Esophagus muscularis mucosa (tissue), 4 donors: ENCODE results near the gene SLC4A3. TPM values are rescaled to one million over a fixed set of nuclear protein-coding genes. Genes with fewer than 3 reads are reported as not detected.

ENCODE experiments used
- DNase-seq: peaks from one replicate; pipeline ENCODE4 v3.0.0-alpha.2; 2017; ENCODE audit errors: extremely low spot score
- H3K27ac ChIP-seq, 4 donors: fragments of 200-600 bp; sonication (generic); replicated peaks in 1 of 4; 1 replicate in 3 of 4; 2 replicates in 1 of 4; pipeline ENCODE4 v1.5.1; 2016 to 2019; ENCODE audit warnings: mild to moderate bottlenecking in 1 of 4
- H3K27me3 ChIP-seq, 4 donors: fragments of 200-600 bp; sonication (generic); one replicate each; pipeline versions ENCODE4 v1.5.1 to v1.6.0; 2016 to 2019
- H3K36me3 ChIP-seq, 4 donors: fragments of 200-600 bp; sonication (generic); one replicate each; pipeline ENCODE4 v1.5.1; 2016 to 2019
- H3K4me1 ChIP-seq, 4 donors: fragments of 200-600 bp; sonication (generic); one replicate each; pipeline ENCODE4 v1.5.1; 2016 to 2019
- H3K4me3 ChIP-seq, 4 donors: fragments of 200-600 bp; sonication (generic); 1 replicate in 2 of 4; 2 replicates in 2 of 4; pipeline ENCODE4 v1.5.1; 2016 to 2019; ENCODE audit warnings: mild to moderate bottlenecking in 4 of 4, moderate library complexity in 1 of 4
- H3K9me3 ChIP-seq, 4 donors: fragments of 200-600 bp; sonication (generic); 1 replicate in 3 of 4; 2 replicates in 1 of 4; pipeline ENCODE4 v1.5.1; 2016 to 2019
- EP300 ChIP-seq: sonication (generic); formaldehyde crosslinking; IDR thresholded peaks from one replicate; pipeline ENCODE4 v1.6.1; 2017; ENCODE audit warnings: antibody characterized with exemption
- POLR2A ChIP-seq: fragments of 450-650 bp; IDR thresholded peaks from one replicate; pipeline ENCODE4 v1.6.1; 2017; ENCODE audit warnings: antibody characterized with exemption, moderate library complexity, mild to moderate bottlenecking, low read depth
- POLR2AphosphoS5 ChIP-seq, 2 donors: sonication (generic); formaldehyde crosslinking; IDR thresholded peaks; one replicate each; pipeline ENCODE4 v1.6.1; 2017; ENCODE audit warnings: antibody characterized with exemption in 2 of 2
- WGBS: methylation state at CpG from one replicate; pipeline ENCODE4 v1.1.5; 2018; 5-methylcytosine and 5-hydroxymethylcytosine counted together
- intact Hi-C: fragments of 100-400 bp; cut with DNase I; formaldehyde crosslinking; loops from one replicate; pipeline ENCODE4 v1.15.1; 2023
- total RNA-seq, 4 donors: library from RNA; depleted of rRNA; stranded (reverse); fragments of >200 nt; gene quantifications; one replicate each; pipeline versions ENCODE4 v1.1.0 to v1.2.1, GENCODE V29; 2016
- TF ChIP-seq, protein P1 (sequence below), 3 experiments: fragments of 200-600 bp in 2 of 3; fragments of 450-650 bp in 1 of 3; sonication (generic) in 2 of 3; IDR thresholded peaks; one replicate each; pipeline ENCODE4 v1.5.1; 2017 to 2019; ENCODE audit warnings: antibody characterized with exemption in 3 of 3, mild to moderate bottlenecking in 2 of 3, moderate library complexity in 1 of 3

The SLC4A3 gene
- total RNA-seq, 4 donors from 2014 or later = 15.0 to 30.4 (median 20.5) TPM

DNA sequence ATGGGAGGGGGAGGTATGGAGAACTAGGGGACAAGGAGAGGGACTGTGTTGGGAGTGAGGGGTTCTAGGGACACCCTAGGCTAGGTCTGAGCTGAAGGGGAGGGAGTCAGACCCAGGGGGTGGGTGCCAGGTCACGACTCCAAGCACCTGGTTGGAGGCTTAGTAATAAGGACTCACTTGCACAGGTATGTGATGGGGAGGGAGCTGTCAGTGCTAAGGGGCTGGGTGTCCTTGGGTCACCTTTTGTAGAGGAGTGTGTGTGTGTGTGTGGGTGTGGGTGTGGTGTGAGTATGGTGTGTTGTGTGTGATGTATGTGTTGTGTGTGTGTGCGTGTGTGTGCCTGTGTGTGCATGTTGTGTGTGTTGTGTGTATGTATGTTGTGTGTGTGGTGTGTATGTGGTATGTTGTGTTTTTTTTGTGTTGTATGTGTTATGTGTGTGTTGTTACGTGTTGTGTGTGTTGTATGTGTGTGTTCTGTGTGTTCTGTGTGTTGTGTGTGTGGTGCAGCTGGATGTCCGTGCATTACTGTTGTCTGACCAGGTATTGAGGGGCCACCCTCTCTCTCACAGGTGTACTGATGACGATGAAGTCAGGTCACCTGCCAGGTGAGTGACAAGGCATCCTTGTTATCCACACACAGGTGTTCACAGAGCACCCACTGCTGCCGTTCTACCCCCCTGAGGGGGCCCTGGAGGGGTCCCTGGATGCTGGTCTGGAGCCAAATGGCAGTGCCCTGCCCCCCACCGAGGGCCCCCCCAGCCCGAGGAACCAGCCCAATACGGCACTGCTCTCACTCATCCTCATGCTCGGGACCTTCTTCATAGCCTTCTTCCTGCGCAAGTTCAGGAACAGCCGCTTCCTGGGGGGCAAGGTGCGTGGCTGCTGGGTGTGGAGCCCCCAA is 9.8 kb downstream of the SLC4A3 start:
- no peak overlapping the region for H3K4me3 ChIP-seq
- intact Hi-C loops = no loop called here
- peaks cover 0 to 78% (median 44%) of the 10 kb centered on the region in 4 donors for H3K36me3 ChIP-seq
- TF ChIP-seq POLR2A (no peak), POLR2AphosphoS5 (IDR thresholded peaks at IDR 0.05) (no peak)
- TF ChIP-seq, protein P1, sequence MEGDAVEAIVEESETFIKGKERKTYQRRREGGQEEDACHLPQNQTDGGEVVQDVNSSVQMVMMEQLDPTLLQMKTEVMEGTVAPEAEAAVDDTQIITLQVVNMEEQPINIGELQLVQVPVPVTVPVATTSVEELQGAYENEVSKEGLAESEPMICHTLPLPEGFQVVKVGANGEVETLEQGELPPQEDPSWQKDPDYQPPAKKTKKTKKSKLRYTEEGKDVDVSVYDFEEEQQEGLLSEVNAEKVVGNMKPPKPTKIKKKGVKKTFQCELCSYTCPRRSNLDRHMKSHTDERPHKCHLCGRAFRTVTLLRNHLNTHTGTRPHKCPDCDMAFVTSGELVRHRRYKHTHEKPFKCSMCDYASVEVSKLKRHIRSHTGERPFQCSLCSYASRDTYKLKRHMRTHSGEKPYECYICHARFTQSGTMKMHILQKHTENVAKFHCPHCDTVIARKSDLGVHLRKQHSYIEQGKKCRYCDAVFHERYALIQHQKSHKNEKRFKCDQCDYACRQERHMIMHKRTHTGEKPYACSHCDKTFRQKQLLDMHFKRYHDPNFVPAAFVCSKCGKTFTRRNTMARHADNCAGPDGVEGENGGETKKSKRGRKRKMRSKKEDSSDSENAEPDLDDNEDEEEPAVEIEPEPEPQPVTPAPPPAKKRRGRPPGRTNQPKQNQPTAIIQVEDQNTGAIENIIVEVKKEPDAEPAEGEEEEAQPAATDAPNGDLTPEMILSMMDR (IDR thresholded peaks at IDR 0.05) = no peak
- H3K27me3 ChIP-seq = no peaks in the 10 kb centered on the region
- no peak overlapping the region for H3K27ac ChIP-seq
- DNase-seq = no peak
- H3K4me1 ChIP-seq = peaks cover 3 to 10% (median 5%) of the 10 kb centered on the region in 4 donors
- WGBS = 74% methylated on average over 9 of the region's 13 CpGs
- H3K9me3 ChIP-seq = no peaks in the 10 kb centered on the region

DNA sequence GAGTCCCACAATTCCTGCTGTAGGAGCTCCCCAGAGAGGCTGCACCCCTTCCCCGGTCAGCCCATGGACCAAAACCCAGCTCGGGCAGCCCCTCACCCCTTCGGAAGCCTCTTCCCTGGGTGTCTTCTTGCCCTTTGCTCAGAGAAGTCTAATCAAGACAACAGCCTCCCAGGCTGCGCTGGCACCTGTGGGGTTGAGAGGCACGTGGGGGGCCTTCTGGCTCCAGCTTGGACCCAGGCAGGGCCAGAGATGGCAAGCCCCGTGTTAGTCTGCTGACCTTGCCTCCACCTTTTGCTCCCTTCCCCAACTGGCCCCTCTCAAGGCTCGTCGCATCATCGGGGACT is 10.4 kb downstream of the SLC4A3 start:
- H3K27ac ChIP-seq = no peak overlapping the region
- H3K36me3 ChIP-seq = peaks cover 0 to 73% (median 37%) of the 10 kb centered on the region in 4 donors
- no peaks in the 10 kb centered on the region for H3K9me3 ChIP-seq
- TF ChIP-seq POLR2AphosphoS5 (IDR thresholded peaks at IDR 0.05) = no peak
- TF ChIP-seq POLR2A = no peak
- TF ChIP-seq, protein P1 (IDR thresholded peaks at IDR 0.05) = no peak
- no peak overlapping the region for H3K4me3 ChIP-seq
- 92% methylated on average over 8 of the region's 9 CpGs for WGBS
- DNase-seq = no peak
- H3K27me3 ChIP-seq = no peaks in the 10 kb centered on the region
- intact Hi-C loops = no loop called here
- H3K4me1 ChIP-seq = peaks cover 9 to 16% (median 12%) of the 10 kb centered on the region in 4 donors

DNA sequence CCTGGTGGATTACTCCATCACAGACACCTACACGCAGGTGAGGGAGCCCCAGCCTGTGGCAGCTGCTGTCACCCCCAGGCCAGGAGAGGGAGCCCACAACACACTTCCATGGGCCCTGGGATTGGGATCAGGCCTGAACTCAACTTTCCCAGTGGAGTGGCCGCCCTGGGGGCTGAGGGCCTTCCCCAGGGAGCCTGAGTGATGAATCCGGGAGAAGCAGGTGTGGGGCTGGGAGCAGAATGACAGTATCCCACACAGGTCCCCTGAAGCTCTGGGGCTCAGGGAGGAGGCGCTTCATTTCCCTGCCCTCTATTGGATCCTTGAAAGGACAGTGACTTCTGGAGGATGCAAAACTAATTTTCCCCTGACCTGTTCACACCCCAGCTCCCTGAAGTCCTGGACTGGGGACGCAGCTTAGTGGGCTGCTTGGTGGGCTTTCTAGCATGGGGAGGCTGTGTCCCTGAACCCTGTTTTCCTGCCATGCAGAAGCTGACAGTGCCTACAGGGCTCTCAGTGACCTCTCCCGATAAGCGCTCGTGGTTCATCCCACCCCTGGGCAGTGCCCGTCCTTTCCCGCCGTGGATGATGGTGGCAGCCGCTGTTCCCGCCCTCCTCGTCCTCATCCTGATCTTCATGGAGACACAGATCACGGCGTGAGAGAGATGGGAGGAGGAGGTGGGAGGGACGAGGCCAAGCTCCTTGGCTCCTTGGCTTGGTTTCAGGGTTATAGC is 11.0 kb downstream of the SLC4A3 start:
- intact Hi-C loops = no loop called here
- Histone ChIP-seq H3K4me3 (no peak overlapping the region), H3K27ac (no peak overlapping the region), H3K27me3 (no peaks in the 10 kb centered on the region), H3K36me3 (peaks cover 0 to 67% (median 32%) of the 10 kb centered on the region in 4 donors), H3K9me3 (no peaks in the 10 kb centered on the region), H3K4me1 (peaks cover 10 to 21% (median 14%) of the 10 kb centered on the region in 4 donors)
- WGBS = 83% methylated on average over 14 of the region's 17 CpGs
- no peak for DNase-seq
- TF ChIP-seq POLR2A (no peak), POLR2AphosphoS5 (IDR thresholded peaks at IDR 0.05) (no peak), EP300 (no peak)
- TF ChIP-seq, protein P1 (IDR thresholded peaks at IDR 0.05) = no peak

DNA sequence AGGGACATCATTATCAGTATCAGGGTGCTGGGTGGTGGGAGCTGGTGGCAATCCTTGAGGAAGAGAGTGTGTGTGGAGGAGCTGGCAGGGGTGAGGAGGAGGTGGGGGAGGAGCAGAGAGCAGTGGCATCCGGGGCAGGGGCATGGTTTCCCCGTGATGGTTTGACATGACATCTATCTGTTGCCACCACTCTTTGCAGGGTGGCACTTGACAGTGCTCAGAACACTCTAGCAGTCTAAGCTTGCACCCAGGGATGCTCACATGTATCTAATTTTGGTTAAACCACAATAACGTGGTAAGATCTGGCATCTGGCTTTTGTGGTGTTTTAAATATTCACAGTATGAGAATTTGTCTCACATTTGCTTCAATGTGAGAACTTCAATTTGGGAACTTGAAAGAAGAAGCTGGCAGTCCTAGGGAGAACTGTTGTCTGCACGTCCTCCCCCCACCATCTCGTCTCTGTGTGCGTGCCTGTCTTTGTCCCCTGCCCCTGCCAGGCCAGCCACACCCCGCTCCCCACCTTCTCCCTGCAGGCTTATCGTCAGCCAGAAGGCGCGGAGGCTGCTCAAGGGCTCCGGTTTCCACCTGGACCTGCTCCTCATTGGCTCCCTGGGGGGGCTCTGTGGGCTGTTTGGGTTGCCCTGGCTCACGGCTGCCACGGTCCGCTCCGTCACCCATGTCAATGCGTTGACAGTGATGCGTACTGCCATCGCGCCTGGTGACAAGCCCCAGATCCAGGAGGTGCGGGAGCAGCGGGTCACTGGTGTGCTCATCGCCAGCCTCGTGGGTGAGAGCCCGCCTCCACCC is 11.7 kb downstream of the SLC4A3 start:
- Histone ChIP-seq H3K4me1 (peaks cover 10 to 29% (median 14%) of the 10 kb centered on the region in 4 donors), H3K4me3 (no peak overlapping the region), H3K27me3 (no peaks in the 10 kb centered on the region), H3K36me3 (peaks cover 0 to 59% (median 27%) of the 10 kb centered on the region in 4 donors), H3K27ac (no peak overlapping the region), H3K9me3 (no peaks in the 10 kb centered on the region)
- intact Hi-C loops = no loop called here
- no peak for TF ChIP-seq POLR2A
- TF ChIP-seq, protein P1 (IDR thresholded peaks at IDR 0.05) = no peak
- no peak for TF ChIP-seq POLR2AphosphoS5 (IDR thresholded peaks at IDR 0.05)
- TF ChIP-seq EP300 = no peak
- DNase-seq = no peak
- WGBS = 88% methylated on average over 24 of the region's 24 CpGs
